Measurements from ENCODE around the gene UBE2E3.

DNA sequence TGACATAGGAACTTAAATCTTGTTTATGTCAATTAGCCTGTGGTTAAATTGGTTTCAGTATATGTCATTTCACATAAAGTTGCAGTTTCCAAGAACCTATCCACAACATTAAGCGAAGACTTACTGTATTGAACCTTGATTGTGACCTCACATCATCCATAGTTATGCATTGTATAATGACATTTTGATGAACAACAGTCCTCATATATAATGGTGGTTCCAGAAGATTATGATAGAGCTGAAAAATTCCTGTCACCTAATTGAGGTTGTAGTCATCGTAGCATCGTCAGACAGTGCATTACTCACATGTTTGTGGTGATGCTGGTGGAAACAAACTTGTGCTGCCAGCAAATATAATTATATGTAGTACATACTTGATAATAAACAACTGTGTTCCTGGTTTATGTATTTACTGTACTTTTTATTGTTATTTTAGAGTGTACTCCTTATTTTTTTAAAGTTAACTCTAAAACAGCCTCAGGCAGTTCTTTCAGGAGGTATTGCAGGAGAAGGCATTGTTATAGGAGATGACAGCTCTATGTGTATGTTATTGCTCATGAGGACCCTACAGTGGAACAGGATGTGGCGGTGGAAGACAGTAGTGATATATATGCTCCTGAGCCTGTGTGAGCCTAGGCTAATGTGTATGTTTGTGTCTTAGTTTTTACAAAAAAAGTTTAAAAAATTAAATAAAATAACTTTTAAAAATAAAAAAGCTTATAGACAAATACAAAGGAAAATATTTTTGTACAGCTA lies 56.6 kb downstream of the UBE2E3 start:
- TF ChIP-seq, protein P1, sequence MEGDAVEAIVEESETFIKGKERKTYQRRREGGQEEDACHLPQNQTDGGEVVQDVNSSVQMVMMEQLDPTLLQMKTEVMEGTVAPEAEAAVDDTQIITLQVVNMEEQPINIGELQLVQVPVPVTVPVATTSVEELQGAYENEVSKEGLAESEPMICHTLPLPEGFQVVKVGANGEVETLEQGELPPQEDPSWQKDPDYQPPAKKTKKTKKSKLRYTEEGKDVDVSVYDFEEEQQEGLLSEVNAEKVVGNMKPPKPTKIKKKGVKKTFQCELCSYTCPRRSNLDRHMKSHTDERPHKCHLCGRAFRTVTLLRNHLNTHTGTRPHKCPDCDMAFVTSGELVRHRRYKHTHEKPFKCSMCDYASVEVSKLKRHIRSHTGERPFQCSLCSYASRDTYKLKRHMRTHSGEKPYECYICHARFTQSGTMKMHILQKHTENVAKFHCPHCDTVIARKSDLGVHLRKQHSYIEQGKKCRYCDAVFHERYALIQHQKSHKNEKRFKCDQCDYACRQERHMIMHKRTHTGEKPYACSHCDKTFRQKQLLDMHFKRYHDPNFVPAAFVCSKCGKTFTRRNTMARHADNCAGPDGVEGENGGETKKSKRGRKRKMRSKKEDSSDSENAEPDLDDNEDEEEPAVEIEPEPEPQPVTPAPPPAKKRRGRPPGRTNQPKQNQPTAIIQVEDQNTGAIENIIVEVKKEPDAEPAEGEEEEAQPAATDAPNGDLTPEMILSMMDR (IDR thresholded peaks at IDR 0.05) = no peak
- no peak for TF ChIP-seq POLR2A (IDR thresholded peaks at IDR 0.05)

All from esophagus squamous epithelium (tissue), 4 donors.